ENCODE measurements around the gene TMEM266. TPM values are rescaled to one million over a fixed set of nuclear protein-coding genes. Genes with fewer than 3 reads are reported as not detected.
A peak's percentile ranks its signal among the peaks of the same experiment; 100 is the strongest.

Gene TMEM266
- total RNA-seq, 2 experiments from 2014 or later, result not detected

GRCh38 chr15:76179023-76179422 lies 119.2 kb downstream of the TMEM266 start:
- ATAC-seq, result no peak
- POLR2A ChIA-PET, result no interaction called here
- DNase-seq, result no peak
- no peak overlapping the region for H3K27ac Mint-ChIP-seq
- no peaks in the 10 kb centered on the region for H3K36me3 Mint-ChIP-seq (ENCODE audit: low read depth)
- H3K4me3 Mint-ChIP-seq, result no peak overlapping the region
- peaks cover 6% of the 10 kb centered on the region for H3K4me1 Mint-ChIP-seq (ENCODE audit: low read depth)
- CTCF ChIA-PET, result interaction anchor here (1.2 kb wide), 1 partner anchor 12 kb away, joined by 3 read pairs; no protein-coding TSS in a partner anchor
- H3K27me3 Mint-ChIP-seq (ENCODE audit: low read depth), result peaks cover 18% of the 10 kb centered on the region
- H3K9me3 Mint-ChIP-seq (ENCODE audit: insufficient read depth), result no peaks in the 10 kb centered on the region

- no peaks in the 10 kb centered on the region for H3K9me3 Mint-ChIP-seq (ENCODE audit: insufficient read depth)
- H3K36me3 Mint-ChIP-seq (ENCODE audit: low read depth), result no peaks in the 10 kb centered on the region
- H3K4me1 Mint-ChIP-seq (ENCODE audit: low read depth), result peaks cover 6% of the 10 kb centered on the region
- peaks cover 21% of the 10 kb centered on the region for H3K27me3 Mint-ChIP-seq (ENCODE audit: low read depth)
- no peak overlapping the region for H3K27ac Mint-ChIP-seq
- no peak overlapping the region for H3K4me3 Mint-ChIP-seq
- ATAC-seq (no peak), DNase-seq (no peak)
- CTCF ChIA-PET, result no interaction called here
- POLR2A ChIA-PET, result no interaction called here
Measured at GRCh38 chr15:76180321-76180720, 120.5 kb downstream of the TMEM266 start.

DNA sequence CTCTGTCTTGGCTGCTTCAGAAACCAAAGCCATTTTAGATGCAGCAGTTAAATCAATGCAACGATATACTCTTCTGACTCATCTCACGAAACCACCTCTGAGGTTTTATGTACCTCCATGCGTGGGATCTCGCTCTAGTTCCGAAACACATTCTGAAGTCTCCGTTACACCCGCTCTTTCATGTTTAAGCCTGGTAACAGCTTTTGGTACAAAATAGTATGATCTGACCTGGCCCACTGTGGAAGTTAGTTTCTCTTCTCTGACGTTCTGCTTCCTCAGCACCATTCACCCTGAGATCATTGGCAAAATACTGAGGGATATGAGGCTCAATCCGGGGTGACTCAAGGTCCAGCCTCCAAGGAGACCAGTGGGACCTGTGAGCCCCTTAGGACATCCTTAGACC lies 121.9 kb downstream of the TMEM266 start:
- peak; percentile 28 for DNase-seq
- no peak overlapping the region for H3K4me3 Mint-ChIP-seq
- ChIA-PET CTCF (interaction anchor here (1.4 kb wide), 1 partner anchor 9 kb away, joined by 5 read pairs; no protein-coding TSS in a partner anchor), POLR2A (no interaction called here)
- peaks cover 6% of the 10 kb centered on the region for H3K4me1 Mint-ChIP-seq (ENCODE audit: low read depth)
- H3K27ac Mint-ChIP-seq, result no peak overlapping the region
- H3K9me3 Mint-ChIP-seq (ENCODE audit: insufficient read depth), result no peaks in the 10 kb centered on the region
- ATAC-seq, result peak; percentile 49
- peaks cover 27% of the 10 kb centered on the region for H3K27me3 Mint-ChIP-seq (ENCODE audit: low read depth)
- H3K36me3 Mint-ChIP-seq (ENCODE audit: low read depth), result no peaks in the 10 kb centered on the region

DNA sequence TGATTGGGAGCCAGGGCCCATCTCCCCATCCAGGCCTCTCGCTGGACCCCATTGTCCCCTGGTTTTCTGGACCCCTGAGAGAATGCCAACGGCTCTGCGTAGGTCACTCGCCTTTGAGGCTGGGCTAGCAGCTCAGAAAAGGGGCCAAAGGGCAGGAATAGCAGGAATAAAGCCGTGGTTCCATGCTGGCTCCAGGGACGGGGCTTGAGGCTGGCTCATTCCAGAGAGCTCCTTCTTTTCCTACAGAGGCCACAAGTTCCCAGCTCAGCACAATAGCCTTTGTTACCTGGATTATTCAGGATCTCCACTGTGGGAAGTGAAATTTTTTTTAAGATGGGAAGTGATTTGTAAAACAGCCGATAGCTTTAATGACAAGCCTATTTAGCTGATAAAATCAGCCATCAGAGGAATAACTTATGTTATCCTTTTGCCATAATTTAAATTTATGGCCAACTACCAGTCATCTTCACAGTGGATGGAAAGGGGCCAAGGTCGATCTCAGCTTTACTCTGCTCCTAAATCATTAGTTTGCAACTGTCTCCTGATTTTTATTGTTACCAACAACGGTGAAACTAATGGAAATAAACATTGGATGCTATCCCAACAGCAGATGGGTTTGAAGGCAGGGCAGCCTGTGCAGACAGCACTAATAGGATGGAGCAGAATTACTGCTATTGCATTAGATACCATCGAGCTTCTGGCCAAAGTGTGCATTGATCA lies 124.3 kb downstream of the TMEM266 start:
- POLR2A ChIA-PET, result no interaction called here
- CTCF ChIA-PET, result interaction anchor here (0.7 to 1.4 kb wide), 3 partner anchors 34 to 758 kb away, joined by 3 to 4 read pairs (median 4); no protein-coding TSS in a partner anchor
- H3K27me3 Mint-ChIP-seq (ENCODE audit: low read depth), result peaks cover 24% of the 10 kb centered on the region
- peaks cover 6% of the 10 kb centered on the region for H3K4me1 Mint-ChIP-seq (ENCODE audit: low read depth)
- no peaks in the 10 kb centered on the region for H3K9me3 Mint-ChIP-seq (ENCODE audit: insufficient read depth)
- DNase-seq, result no peak
- no peaks in the 10 kb centered on the region for H3K36me3 Mint-ChIP-seq (ENCODE audit: low read depth)
- H3K27ac Mint-ChIP-seq, result no peak overlapping the region
- no peak for ATAC-seq
- H3K4me3 Mint-ChIP-seq, result no peak overlapping the region

- Mint-ChIP-seq H3K4me3 (no peak overlapping the region), H3K27me3 (ENCODE audit: low read depth) (peaks cover 23% of the 10 kb centered on the region), H3K27ac (no peak overlapping the region), H3K36me3 (ENCODE audit: low read depth) (no peaks in the 10 kb centered on the region), H3K9me3 (ENCODE audit: insufficient read depth) (no peaks in the 10 kb centered on the region), H3K4me1 (ENCODE audit: low read depth) (peaks cover 6% of the 10 kb centered on the region)
- ChIA-PET POLR2A (no interaction called here), CTCF (interaction anchor here (0.7 to 1.5 kb wide), 8 partner anchors 34 to 757 kb away, joined by 3 to 5 read pairs (median 3); no protein-coding TSS in a partner anchor)
- no peak for ATAC-seq
- no peak for DNase-seq
Measured at GRCh38 chr15:76184650-76185035, 124.9 kb downstream of the TMEM266 start.

DNA sequence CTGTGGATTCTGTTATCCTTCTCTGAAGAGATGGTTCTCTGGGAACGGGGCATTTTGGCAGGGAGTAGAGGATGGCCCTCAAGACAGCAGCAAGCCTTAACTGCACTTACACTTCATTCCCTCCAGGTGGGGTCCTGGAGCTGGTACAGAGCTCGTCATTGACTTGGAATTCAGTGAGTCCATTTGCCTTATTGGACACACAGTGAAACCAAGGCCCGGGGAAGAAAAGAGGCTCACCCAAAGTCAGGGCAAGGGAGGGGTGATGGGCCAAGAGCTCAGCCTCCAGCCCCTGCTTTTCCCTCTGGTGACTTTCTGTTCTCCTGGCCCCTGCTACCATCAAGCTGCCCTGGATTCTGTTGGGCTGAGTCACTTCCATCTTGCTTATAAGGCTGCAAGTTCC lies 125.9 kb downstream of the TMEM266 start:
- Mint-ChIP-seq H3K27ac (no peak overlapping the region), H3K9me3 (ENCODE audit: insufficient read depth) (no peaks in the 10 kb centered on the region), H3K4me3 (no peak overlapping the region), H3K27me3 (ENCODE audit: low read depth) (peaks cover 25% of the 10 kb centered on the region), H3K36me3 (ENCODE audit: low read depth) (no peaks in the 10 kb centered on the region), H3K4me1 (ENCODE audit: low read depth) (peaks cover 14% of the 10 kb centered on the region)
- ChIA-PET CTCF (interaction anchor here (0.7 to 1.5 kb wide), 7 partner anchors 8 to 680 kb away, joined by 3 to 5 read pairs (median 3); no protein-coding TSS in a partner anchor), POLR2A (no interaction called here)
- DNase-seq (peak; percentile 33), ATAC-seq (no peak)

- H3K9me3 Mint-ChIP-seq (ENCODE audit: insufficient read depth), result no peaks in the 10 kb centered on the region
- H3K4me1 Mint-ChIP-seq (ENCODE audit: low read depth), result peaks cover 17% of the 10 kb centered on the region
- H3K36me3 Mint-ChIP-seq (ENCODE audit: low read depth), result no peaks in the 10 kb centered on the region
- CTCF ChIA-PET, result interaction anchor here (0.7 kb wide), 1 partner anchor 256 kb away, joined by 3 read pairs; no protein-coding TSS in a partner anchor
- no peak overlapping the region for H3K4me3 Mint-ChIP-seq
- H3K27ac Mint-ChIP-seq, result no peak overlapping the region
- no peak for DNase-seq
- POLR2A ChIA-PET, result no interaction called here
- no peak for ATAC-seq
- H3K27me3 Mint-ChIP-seq (ENCODE audit: low read depth), result peaks cover 22% of the 10 kb centered on the region
Measured at GRCh38 chr15:76187163-76187562, 127.4 kb downstream of the TMEM266 start.

- Mint-ChIP-seq H3K4me3 (no peak overlapping the region), H3K36me3 (ENCODE audit: low read depth) (no peaks in the 10 kb centered on the region), H3K27ac (no peak overlapping the region), H3K9me3 (ENCODE audit: insufficient read depth) (no peaks in the 10 kb centered on the region), H3K27me3 (ENCODE audit: low read depth) (peaks cover 22% of the 10 kb centered on the region), H3K4me1 (ENCODE audit: low read depth) (peaks cover 17% of the 10 kb centered on the region)
- CTCF ChIA-PET, result interaction anchor here (1.2 to 2.2 kb wide), 2 partner anchors 35 to 144 kb away, joined by 3 to 8 read pairs; no protein-coding TSS in a partner anchor
- POLR2A ChIA-PET, result no interaction called here
- ATAC-seq, result no peak
- DNase-seq, result no peak
Measured at GRCh38 chr15:76189106-76189505, 129.3 kb downstream of the TMEM266 start.

GRCh38 chr15:76190070-76190564 lies 130.3 kb downstream of the TMEM266 start:
- Mint-ChIP-seq H3K36me3 (ENCODE audit: low read depth) (no peaks in the 10 kb centered on the region), H3K4me3 (no peak overlapping the region), H3K27me3 (ENCODE audit: low read depth) (peaks cover 22% of the 10 kb centered on the region), H3K4me1 (ENCODE audit: low read depth) (peaks cover 17% of the 10 kb centered on the region), H3K9me3 (ENCODE audit: insufficient read depth) (no peaks in the 10 kb centered on the region), H3K27ac (no peak overlapping the region)
- ChIA-PET POLR2A (no interaction called here), CTCF (interaction anchor here (1.0 to 2.2 kb wide), 7 partner anchors 8 to 648 kb away, joined by 3 to 8 read pairs (median 3); no protein-coding TSS in a partner anchor)
- DNase-seq (no peak), ATAC-seq (no peak)

GRCh38 chr15:76190751-76191538 lies 131.2 kb downstream of the TMEM266 start:
- no peaks in the 10 kb centered on the region for H3K9me3 Mint-ChIP-seq (ENCODE audit: insufficient read depth)
- peaks cover 19% of the 10 kb centered on the region for H3K27me3 Mint-ChIP-seq (ENCODE audit: low read depth)
- no peaks in the 10 kb centered on the region for H3K36me3 Mint-ChIP-seq (ENCODE audit: low read depth)
- H3K4me3 Mint-ChIP-seq, result peak overlapping the region; percentile 34
- POLR2A ChIA-PET, result interaction anchor here (0.5 kb wide), 1 partner anchor 1649 kb away, joined by 3 read pairs; no protein-coding TSS in a partner anchor
- ATAC-seq (peak; percentile 95), DNase-seq (peak; percentile 82)
- H3K4me1 Mint-ChIP-seq (ENCODE audit: low read depth), result peaks cover 17% of the 10 kb centered on the region
- CTCF ChIA-PET, result interaction anchor here (0.7 to 2.2 kb wide), 20 partner anchors 9 to 675 kb away, joined by 3 to 8 read pairs (median 4); partner anchors contain the start of gene TMEM266
- no peak overlapping the region for H3K27ac Mint-ChIP-seq

- ATAC-seq (no peak), DNase-seq (no peak)
- POLR2A ChIA-PET, result interaction anchor here (0.5 kb wide), 1 partner anchor 1650 kb away, joined by 3 read pairs; no protein-coding TSS in a partner anchor
Measured at GRCh38 chr15:76191539-76192244, 131.9 kb downstream of the TMEM266 start.

More at GRCh38 chr15:76191539-76192244, 131.9 kb downstream of the TMEM266 start:
- H3K27me3 Mint-ChIP-seq (ENCODE audit: low read depth), result peaks cover 16% of the 10 kb centered on the region
- H3K27ac Mint-ChIP-seq, result no peak overlapping the region
- no peaks in the 10 kb centered on the region for H3K9me3 Mint-ChIP-seq (ENCODE audit: insufficient read depth)
- H3K4me3 Mint-ChIP-seq, result no peak overlapping the region
- CTCF ChIA-PET, result interaction anchor here (0.7 to 2.2 kb wide), 18 partner anchors 9 to 674 kb away, joined by 3 to 8 read pairs (median 4); partner anchors contain the start of gene TMEM266
- peaks cover 17% of the 10 kb centered on the region for H3K4me1 Mint-ChIP-seq (ENCODE audit: low read depth)
- H3K36me3 Mint-ChIP-seq (ENCODE audit: low read depth), result no peaks in the 10 kb centered on the region
